ENCODE results near the gene ATOH1.

The ATOH1 gene

DNA sequence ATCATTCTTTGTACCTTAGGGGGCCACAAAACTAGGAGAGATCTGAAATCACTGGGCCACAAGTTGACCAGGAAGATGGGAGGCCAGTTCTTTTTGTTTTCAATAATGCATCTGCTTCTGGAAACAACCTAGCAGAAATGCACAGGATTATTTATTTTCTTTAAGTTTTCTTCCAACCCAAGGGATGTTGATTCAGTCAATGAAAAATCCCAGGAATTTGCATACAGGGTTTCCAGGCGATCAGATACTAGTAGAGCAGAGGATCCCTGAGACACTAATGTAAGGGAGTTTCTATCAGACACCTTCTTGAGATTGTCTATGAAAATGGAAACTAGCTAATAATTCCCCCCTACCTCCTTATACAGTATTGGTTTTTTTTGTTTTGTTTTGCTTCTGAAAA, 7.4 kb downstream of the ATOH1 start:
- DNase-seq: no peak

DNA sequence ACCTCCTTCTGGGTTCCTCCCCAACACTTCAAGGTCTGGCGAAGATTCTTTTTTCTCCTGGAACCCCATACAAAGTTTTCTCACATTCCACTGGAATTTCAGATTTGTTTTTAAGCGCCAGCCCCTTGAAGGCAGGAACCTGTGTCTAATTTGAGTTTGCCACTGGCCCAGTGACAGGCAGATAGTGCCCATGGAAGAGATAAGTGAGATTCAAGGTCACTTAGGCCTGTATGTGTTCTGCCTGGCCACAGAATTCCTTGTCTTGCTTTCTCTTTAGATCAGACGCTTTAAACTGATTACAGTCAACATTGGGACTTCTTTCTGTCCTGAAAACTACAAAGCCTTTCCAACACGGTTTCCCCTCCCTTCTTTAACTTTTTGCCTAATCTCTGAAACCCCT, 11.2 kb downstream of the ATOH1 start:
- DNase-seq: no peak

DNA sequence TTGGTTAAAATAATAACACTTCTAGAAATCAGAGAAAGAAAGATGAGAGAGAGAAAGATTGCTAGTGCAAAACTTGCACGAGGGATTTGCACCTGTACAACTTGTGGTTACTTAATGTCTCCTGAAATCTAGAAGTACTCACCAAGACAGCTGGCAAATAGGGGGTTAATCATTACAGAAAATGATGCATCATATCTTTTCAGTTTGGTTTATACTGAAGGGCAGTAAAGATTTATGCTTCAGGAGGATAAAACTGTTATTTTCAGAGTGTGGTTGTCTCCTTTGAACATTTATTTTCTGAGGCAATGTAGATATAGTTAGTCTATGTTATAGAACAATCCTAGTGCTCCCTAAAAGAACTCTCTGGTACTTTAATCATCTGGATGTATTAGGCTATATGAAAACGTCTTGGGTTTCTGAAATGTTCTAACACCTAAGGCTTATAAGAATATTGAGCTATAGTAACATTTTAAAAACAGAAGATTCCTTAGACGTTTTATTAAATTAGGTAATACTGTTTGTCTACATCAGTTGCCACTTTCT, 13.3 kb downstream of the ATOH1 start:
- no peak for DNase-seq

DNA sequence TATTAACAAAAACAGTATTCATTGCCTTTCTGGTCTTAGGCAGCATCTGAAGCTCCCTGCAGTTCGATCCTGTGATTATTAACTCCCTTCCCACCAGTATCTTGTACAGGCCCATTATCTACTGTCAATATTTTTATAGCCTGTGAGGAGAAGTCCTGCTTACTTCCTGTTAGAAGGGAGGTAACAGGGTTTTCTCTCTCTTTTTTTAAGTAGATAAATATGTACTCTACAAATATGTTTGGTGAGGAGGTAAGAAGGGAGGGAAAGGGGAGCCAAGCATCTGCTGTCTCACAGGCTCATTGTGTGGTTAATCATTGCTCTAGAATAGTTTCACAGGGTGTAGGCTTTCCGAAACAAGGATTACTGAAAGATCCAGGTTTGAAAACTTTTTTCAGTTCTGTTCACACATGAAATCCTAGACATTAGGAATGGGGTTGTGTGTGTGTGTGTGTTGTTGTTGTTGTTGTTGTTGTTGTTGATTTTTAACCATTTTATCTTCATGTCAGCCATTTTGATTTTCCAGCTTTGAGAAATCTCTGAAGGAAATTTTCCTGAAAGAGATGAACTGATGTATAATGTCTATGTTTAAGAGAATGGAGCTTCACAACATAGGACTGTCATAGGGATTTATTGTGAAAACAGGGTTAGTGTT, 14.2 kb downstream of the ATOH1 start:
- no peak for DNase-seq

DNA sequence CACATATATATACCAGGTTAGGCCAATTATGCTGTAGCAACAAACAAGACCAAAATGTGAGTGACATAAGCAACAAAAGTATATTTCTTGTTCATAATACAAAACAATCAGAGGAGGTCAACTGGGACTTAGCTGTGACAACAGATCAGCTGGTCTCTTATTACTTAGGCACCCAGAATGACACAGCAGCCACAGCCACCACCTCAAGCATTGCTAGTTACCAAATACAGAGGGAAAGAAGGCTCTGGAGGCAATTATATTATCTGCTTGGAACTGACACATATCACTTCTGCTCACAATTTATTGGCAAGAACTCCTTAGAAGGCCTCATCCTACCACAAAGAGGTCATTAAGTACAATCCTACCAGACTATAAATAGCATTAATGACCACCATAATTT, 15.2 kb downstream of the ATOH1 start:
- DNase-seq: no peak

DNA sequence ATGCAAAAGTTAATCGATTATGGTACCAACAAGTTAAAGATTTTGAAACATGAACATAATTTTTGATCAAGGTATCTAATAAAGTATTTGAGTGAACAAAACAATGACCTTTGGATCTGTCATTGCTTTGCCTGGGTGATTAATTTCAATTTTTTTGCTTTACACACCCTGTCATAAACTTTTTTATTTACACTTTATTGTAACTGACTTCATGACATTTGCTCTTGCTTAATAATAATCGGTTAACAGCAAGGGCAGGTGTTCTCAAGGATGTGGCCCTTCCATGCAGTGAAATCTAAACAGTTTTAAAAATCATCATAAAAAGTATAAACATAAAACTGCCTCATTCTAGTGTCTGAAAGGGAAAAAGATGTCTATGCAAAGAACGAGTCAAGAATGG, 24.1 kb downstream of the ATOH1 start:
- no peak for DNase-seq

DNA sequence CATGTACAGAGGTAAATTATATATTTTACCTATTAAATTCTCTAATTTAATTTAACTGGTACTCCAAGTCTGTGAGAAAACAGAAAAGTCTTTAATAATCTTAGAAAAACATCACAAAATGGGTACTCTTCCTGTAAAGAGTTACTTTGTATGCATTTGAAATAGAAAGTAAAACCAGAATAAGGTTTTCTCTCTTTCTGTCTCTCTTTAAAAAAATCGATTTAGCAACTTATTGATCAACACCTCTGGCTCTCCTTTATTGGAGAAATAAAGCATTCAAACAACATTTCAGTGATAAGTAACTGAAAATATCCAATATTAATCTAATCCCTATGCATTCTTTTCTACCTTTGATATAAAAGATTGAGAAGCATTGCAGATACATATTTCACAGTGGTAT, 27.4 kb downstream of the ATOH1 start:
- no peak for DNase-seq

DNA sequence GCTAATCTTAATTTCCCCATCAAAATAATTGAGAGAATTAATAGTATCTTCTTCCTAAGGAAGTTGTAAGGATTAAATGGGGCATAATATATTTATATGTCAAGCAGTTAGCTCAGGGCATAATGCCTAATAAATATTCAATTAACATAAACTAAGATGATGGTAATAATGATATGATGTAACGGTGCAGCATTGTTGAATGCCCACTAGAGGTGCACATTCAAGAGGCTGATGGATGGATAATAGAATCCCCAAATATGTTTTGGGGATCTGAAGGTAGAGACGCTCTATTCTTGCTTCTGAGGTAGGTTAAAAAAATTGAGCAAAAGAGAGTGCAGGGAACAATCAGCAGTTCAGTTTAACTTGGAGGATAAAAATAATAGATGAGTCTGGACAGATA, 37.1 kb downstream of the ATOH1 start:
- DNase-seq: no peak

DNA sequence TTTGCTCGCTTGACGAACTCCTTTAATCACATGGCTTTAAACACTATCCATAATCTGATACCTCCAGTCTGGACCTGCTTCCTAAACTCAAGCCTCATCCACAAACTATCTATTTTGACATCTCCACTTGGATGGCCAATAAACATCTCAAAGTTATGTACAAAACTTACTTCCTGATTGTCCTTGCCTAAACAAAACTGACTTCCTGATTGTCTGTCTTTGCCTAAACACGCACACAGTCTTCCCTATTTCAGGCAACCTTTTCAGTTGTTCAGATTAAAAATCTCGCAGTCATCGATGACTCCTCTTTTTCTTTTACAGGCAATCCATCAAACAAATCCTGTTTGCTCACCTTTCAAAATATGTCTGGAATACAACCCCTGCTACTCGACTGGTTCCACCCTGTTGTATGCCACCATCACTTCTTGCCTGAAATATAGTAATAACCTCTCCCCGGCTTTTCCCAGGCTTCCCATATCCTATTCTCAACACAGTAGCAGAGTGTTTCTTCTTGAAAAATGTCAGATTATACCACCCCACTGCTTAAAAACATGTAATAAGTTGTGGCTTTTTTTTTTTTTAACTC, 39.0 kb downstream of the ATOH1 start:
- no peak for DNase-seq

DNA sequence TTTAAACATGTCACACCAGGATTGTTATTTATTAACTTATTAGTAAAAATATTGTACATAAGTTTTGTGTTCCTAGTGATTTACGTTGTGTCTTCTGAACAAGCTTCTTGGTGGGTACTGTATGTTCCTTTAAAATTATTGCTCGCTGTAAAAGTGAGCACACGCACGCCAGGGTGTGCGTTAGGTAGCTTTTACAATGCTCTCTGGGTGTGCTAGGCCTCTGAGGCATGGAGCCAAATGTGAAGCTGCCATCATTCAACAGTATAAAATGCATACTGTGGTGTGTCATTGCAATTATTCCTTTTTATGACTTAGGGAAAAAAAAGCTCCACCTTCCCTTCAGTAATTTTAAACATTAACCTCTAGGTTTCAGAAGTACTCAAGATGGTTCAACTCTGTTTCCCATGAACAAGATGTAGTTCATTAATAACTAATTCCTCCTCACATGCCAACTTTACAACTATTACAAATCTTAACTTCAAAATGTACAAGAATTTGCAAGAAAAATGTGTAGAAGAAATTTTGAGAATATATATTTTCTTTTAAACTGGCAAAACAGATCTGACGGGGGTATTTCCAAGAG, 42.4 kb downstream of the ATOH1 start:
- DNase-seq: no peak

DNA sequence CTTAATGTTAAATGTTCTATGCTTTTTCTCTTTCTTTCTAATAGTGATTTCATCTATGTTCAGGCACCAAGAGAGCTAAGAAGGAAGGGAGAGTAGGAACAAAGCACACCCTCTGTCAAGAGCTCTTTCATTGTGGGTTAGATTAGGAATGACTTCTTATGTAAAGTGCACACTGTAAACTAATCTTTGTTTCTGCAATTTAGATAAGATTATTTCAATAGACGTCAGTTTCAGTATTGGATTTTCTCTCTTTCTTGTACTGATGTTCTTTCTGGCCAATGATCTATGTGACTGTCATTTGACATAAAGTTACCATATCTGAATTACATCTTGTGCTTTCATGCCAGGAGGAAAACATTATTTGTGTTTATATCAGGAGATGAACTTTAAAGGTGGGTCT, 48.2 kb downstream of the ATOH1 start:
- DNase-seq: no peak

DNA sequence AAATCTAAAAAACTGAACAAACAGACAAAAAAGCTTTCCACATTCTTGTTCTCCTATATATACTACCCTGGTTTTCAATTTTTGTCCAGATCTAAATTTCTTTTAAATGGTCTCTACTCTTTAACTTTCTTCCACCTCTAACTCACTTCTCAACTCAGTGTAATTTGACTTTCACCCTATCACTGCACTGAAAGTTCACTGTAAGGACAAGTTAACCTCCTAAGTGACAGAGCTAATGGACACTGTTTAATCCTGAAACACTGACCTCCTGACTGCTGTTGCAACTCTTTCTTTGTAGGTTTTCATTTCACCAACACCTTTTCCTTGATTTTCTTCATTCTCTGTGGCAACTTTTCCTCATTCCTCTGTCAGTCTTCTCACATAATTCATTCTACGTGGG, 50.0 kb downstream of the ATOH1 start:
- DNase-seq: no peak

DNA sequence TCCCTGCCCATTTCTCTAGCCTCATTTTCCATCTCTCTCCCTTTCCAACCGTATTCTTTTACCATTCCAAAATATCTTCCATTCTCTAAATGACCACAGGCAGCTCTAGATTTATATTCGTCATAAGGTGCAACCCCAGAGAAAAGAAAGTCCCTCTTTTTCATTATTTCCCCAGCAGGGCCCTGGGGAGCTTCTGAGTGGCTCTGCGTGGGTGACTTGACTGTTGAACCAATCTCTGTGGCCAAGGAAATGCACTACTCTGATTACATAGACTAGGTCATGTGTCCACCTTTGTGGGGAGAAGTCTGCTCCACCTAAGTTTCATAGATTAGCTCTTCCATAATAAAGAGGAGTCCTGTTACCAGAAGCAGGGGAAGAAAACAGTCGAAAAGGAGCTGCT, 51.4 kb downstream of the ATOH1 start:
- no peak for DNase-seq
